Testis (tissue), 2 donors: ENCODE results near the gene HHIPL1.

Experiments used
- CTCF ChIP-seq, 3 experiments: fragments of 450-650 bp in 2 of 3; fragments of 200-600 bp in 1 of 3; sonication (generic) in 1 of 3; IDR thresholded peaks; one replicate each; pipeline ENCODE4 v1.5.1; 2016 to 2019; ENCODE audit warnings: antibody characterized with exemption in 3 of 3, mild to moderate bottlenecking in 2 of 3, moderate library complexity in 1 of 3
- POLR2A ChIP-seq: fragments of 450-650 bp; IDR thresholded peaks from one replicate; pipeline ENCODE4 v1.6.1; 2017; ENCODE audit warnings: antibody characterized with exemption, mild to moderate bottlenecking, moderate library complexity

GRCh38 chr14:99704037-99704436 is 59.1 kb downstream of the HHIPL1 start:
- TF ChIP-seq CTCF (IDR thresholded peaks at IDR 0.05): no peak
- no peak for TF ChIP-seq POLR2A
